ENCODE data around the gene HS6ST1.

Gene HS6ST1

GRCh38 chr2:128298846-128299507, 19.7 kb downstream of the HS6ST1 start:
- DNase-seq (ENCODE audit: low spot score), result no peak

- DNase-seq (ENCODE audit: low spot score), result no peak
Measured at GRCh38 chr2:128298286-128298685, 20.4 kb downstream of the HS6ST1 start.

GRCh38 chr2:128293870-128294455, 24.7 kb downstream of the HS6ST1 start:
- no peak for DNase-seq (ENCODE audit: low spot score)

- no peak for DNase-seq (ENCODE audit: low spot score)
Measured at GRCh38 chr2:128293426-128293755, 25.3 kb downstream of the HS6ST1 start.

- no peak for DNase-seq (ENCODE audit: low spot score)
Measured at GRCh38 chr2:128292599-128293425, 25.9 kb downstream of the HS6ST1 start.

- DNase-seq (ENCODE audit: low spot score), result no peak
Measured at GRCh38 chr2:128291844-128292598, 26.6 kb downstream of the HS6ST1 start.

- DNase-seq (ENCODE audit: low spot score), result no peak
Measured at GRCh38 chr2:128291161-128291843, 27.4 kb downstream of the HS6ST1 start.

GRCh38 chr2:128290356-128290755, 28.3 kb downstream of the HS6ST1 start:
- DNase-seq (ENCODE audit: low spot score), result no peak

GRCh38 chr2:128289439-128289838, 29.2 kb downstream of the HS6ST1 start:
- no peak for DNase-seq (ENCODE audit: low spot score)

- no peak for DNase-seq (ENCODE audit: low spot score)
Measured at GRCh38 chr2:128288781-128289180, 29.9 kb downstream of the HS6ST1 start.

- DNase-seq (ENCODE audit: low spot score), result no peak
Measured at GRCh38 chr2:128287780-128288735, 30.6 kb downstream of the HS6ST1 start.

GRCh38 chr2:128286905-128287779, 31.5 kb downstream of the HS6ST1 start:
- no peak for DNase-seq (ENCODE audit: low spot score)

- no peak for DNase-seq (ENCODE audit: low spot score)
Measured at GRCh38 chr2:128286011-128286721, 32.5 kb downstream of the HS6ST1 start.

GRCh38 chr2:128285329-128285931, 33.2 kb downstream of the HS6ST1 start:
- no peak for DNase-seq (ENCODE audit: low spot score)

GRCh38 chr2:128284841-128285240, 33.8 kb downstream of the HS6ST1 start:
- DNase-seq (ENCODE audit: low spot score), result no peak

GRCh38 chr2:128284037-128284441, 34.6 kb downstream of the HS6ST1 start:
- DNase-seq (ENCODE audit: low spot score), result no peak

- DNase-seq (ENCODE audit: low spot score), result no peak
Measured at GRCh38 chr2:128282976-128283810, 35.5 kb downstream of the HS6ST1 start.
